Stimulated activated CD4-positive, alpha-beta T cell treated with anti-CD3 and anti-CD28 coated beads, Interleukin-4, amount 100 ng/mL, for 1 hour (primary cell): ENCODE measurements around the gene ELP5.

Source experiments
- DNase-seq: peaks from one replicate; pipeline ENCODE4 v3.0.0-alpha.2; 2020

The ELP5 gene

GRCh38 chr17:7219229-7219811 lies 32.7 kb upstream of the ELP5 start:
- no peak for DNase-seq

GRCh38 chr17:7219812-7220592 lies 32.0 kb upstream of the ELP5 start, which contains the start of the genes ACADVL and DLG4:
TSS of gene ACADVL (plus strand) at chr17:7219938. CDS start at chr17:7219985, 47 bp downstream.
TSS of gene DLG4 (minus strand) at chr17:7219836.
- DNase-seq, result peak; percentile 78

GRCh38 chr17:7220593-7221277 lies 31.3 kb upstream of the ELP5 start:
- DNase-seq, result peak; percentile 55

GRCh38 chr17:7221278-7222092 lies 30.5 kb upstream of the ELP5 start:
- no peak for DNase-seq

- no peak for DNase-seq
Measured at GRCh38 chr17:7222093-7222971, 29.7 kb upstream of the ELP5 start.

- DNase-seq, result no peak
Measured at GRCh38 chr17:7222972-7223292, 29.1 kb upstream of the ELP5 start.

GRCh38 chr17:7223375-7223774 lies 28.6 kb upstream of the ELP5 start:
- no peak for DNase-seq

- DNase-seq, result no peak
Measured at GRCh38 chr17:7224110-7224509, 27.9 kb upstream of the ELP5 start.

- DNase-seq, result no peak
Measured at GRCh38 chr17:7224661-7225111, 27.3 kb upstream of the ELP5 start.

GRCh38 chr17:7225711-7226331 lies 26.2 kb upstream of the ELP5 start:
- DNase-seq, result no peak

GRCh38 chr17:7226721-7227710 lies 25.0 kb upstream of the ELP5 start:
- DNase-seq, result no peak

- no peak for DNase-seq
Measured at GRCh38 chr17:7228920-7229319, 23.1 kb upstream of the ELP5 start.

- DNase-seq, result no peak
Measured at GRCh38 chr17:7229504-7229903, 22.5 kb upstream of the ELP5 start.

GRCh38 chr17:7232114-7232513 lies 19.9 kb upstream of the ELP5 start:
- DNase-seq, result no peak

- no peak for DNase-seq
Measured at GRCh38 chr17:7233701-7234082, 18.3 kb upstream of the ELP5 start.

GRCh38 chr17:7234083-7234951 lies 17.7 kb upstream of the ELP5 start, which contains the start of gene DVL2:
TSS of gene DVL2 (minus strand) at chr17:7234517. CDS start at chr17:7234262, 255 bp downstream.
- DNase-seq, result peak; percentile 92

GRCh38 chr17:7235693-7236665 lies 16.0 kb upstream of the ELP5 start:
- no peak for DNase-seq

- DNase-seq, result no peak
Measured at GRCh38 chr17:7236808-7237207, 15.2 kb upstream of the ELP5 start.
